Astrocyte (in vitro differentiated cells and primary cell): ENCODE results near the gene TMEM14A. TPM values are rescaled to one million over a fixed set of nuclear protein-coding genes. Genes with fewer than 3 reads are reported as not detected.

Experiments used
- DNase-seq: peaks from one replicate; pipeline ENCODE4 v3.0.0-alpha.2; 2010; ENCODE audit warnings: low read depth
- FAIRE-seq: peaks from 2 replicates; lab custom pipeline; 2011; peaks lifted over from hg19 to GRCh38; lab: Jason Lieb, UNC
- H2AFZ ChIP-seq: 2 replicates; pipeline ENCODE4 v1.6.0; 2012; ENCODE audit warnings: low read depth, low read length, inconsistent platforms
- H3K27ac ChIP-seq: 2 replicates; pipeline ENCODE4 v1.5.1; 2011; ENCODE audit warnings: low read depth, low read length, inconsistent platforms
- H3K27me3 ChIP-seq: 2 replicates; pipeline ENCODE4 v1.6.0; 2011; ENCODE audit warnings: low read length, inconsistent platforms; ENCODE audit not compliant: insufficient read depth
- H3K36me3 ChIP-seq: 2 replicates; pipeline ENCODE4 v1.5.1; 2011; ENCODE audit warnings: low read length, inconsistent platforms; ENCODE audit not compliant: insufficient read depth
- H3K4me1 ChIP-seq: 2 replicates; pipeline ENCODE4 v1.5.1; 2011; ENCODE audit warnings: low read length, inconsistent platforms; ENCODE audit not compliant: insufficient read depth
- H3K4me2 ChIP-seq: 2 replicates; pipeline ENCODE4 v1.6.0; 2012; ENCODE audit warnings: low read length, inconsistent platforms
- H3K4me3 ChIP-seq: 2 replicates; pipeline ENCODE4 v1.5.1; 2011; ENCODE audit warnings: low read depth, mild to moderate bottlenecking, low read length, inconsistent platforms; ENCODE audit not compliant: insufficient read depth
- H3K79me2 ChIP-seq: 2 replicates; pipeline ENCODE4 v1.6.0; 2012; ENCODE audit warnings: mild to moderate bottlenecking, low read length, inconsistent platforms; ENCODE audit not compliant: insufficient read depth
- H3K9ac ChIP-seq: 2 replicates; pipeline ENCODE4 v1.6.0; 2012; ENCODE audit warnings: mild to moderate bottlenecking, low read length, inconsistent platforms
- H3K9me3 ChIP-seq: 2 replicates; pipeline ENCODE4 v1.5.1; 2012; ENCODE audit warnings: low read depth, mild to moderate bottlenecking, low read length, inconsistent platforms; ENCODE audit not compliant: insufficient read depth
- H4K20me1 ChIP-seq: 2 replicates; pipeline ENCODE4 v1.6.0; 2012; ENCODE audit warnings: low read length, inconsistent platforms; ENCODE audit not compliant: insufficient read depth
- H3K27ac Mint-ChIP-seq: one replicate; pipeline ENCODE4 v1.8.0; 2021; ENCODE audit warnings: mild to moderate bottlenecking, mixed read lengths; ENCODE audit not compliant: unreplicated experiment
- H3K27me3 Mint-ChIP-seq: one replicate; pipeline ENCODE4 v1.8.0; 2021; ENCODE audit warnings: low read depth, mixed read lengths; ENCODE audit not compliant: unreplicated experiment
- H3K36me3 Mint-ChIP-seq: one replicate; pipeline ENCODE4 v1.8.0; 2021; ENCODE audit warnings: low read depth, mixed read lengths; ENCODE audit not compliant: unreplicated experiment
- H3K4me1 Mint-ChIP-seq: one replicate; pipeline ENCODE4 v1.8.0; 2021; ENCODE audit warnings: low read depth, mixed read lengths; ENCODE audit not compliant: unreplicated experiment
- H3K4me3 Mint-ChIP-seq: one replicate; pipeline ENCODE4 v1.8.0; 2021; ENCODE audit warnings: mild to moderate bottlenecking, moderate library complexity, mixed read lengths; ENCODE audit not compliant: unreplicated experiment
- H3K9me3 Mint-ChIP-seq: one replicate; pipeline ENCODE4 v1.8.0; 2021; ENCODE audit warnings: mild to moderate bottlenecking, mixed read lengths; ENCODE audit not compliant: unreplicated experiment
- CTCF ChIP-seq: IDR thresholded peaks from 2 replicates; pipeline ENCODE4 v1.5.1; 2011; ENCODE audit warnings: low read depth, mild to moderate bottlenecking, inconsistent platforms, low read length, moderate library complexity; ENCODE audit not compliant: insufficient read depth
- EZH2 ChIP-seq: IDR thresholded peaks from 2 replicates; pipeline ENCODE4 v1.6.1; 2012; ENCODE audit warnings: mild to moderate bottlenecking, low read length, inconsistent platforms; ENCODE audit not compliant: insufficient read depth
- total RNA-seq: library from RNA; stranded (reverse); gene quantifications from 2 replicates; pipeline ENCODE4 v1.2.1, GENCODE V29; 2021

TMEM14A gene
- total RNA-seq, 1 donor from 2014 or later = 29.7 TPM

DNA sequence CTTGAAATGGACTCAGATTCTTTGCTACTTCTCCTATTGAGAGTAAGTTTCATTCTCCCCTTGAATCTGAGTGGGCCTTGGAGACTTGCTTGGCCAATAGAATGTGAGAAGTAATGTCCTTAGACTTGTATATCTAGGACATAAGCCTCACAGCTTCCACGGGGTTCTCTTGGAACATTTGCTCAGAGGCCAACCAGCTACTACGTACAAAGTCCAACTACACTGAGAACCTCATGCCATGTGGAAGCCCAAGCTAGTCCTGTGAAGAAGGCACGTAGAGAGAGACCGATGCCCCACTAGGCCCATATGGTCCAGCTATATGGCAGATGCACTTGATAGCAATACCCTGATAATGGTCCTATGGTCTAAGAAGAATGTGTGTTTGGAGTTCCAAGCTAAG lies 22.9 kb downstream of the TMEM14A start:
- H3K79me2 ChIP-seq = no peaks in the 10 kb centered on the region

GRCh38 chr6:52694404-52694803 lies 23.5 kb downstream of the TMEM14A start:
- FAIRE-seq = no peak
- Histone ChIP-seq H3K9me3 (peaks cover 5% of the 10 kb centered on the region), H3K4me1 (no peaks in the 10 kb centered on the region), H4K20me1 (no peaks in the 10 kb centered on the region), H3K36me3 (no peaks in the 10 kb centered on the region), H3K27me3 (no peaks in the 10 kb centered on the region), H2AFZ (no peak overlapping the region), H3K27ac (no peak overlapping the region), H3K79me2 (no peaks in the 10 kb centered on the region), H3K4me3 (no peak overlapping the region), H3K4me2 (no peak overlapping the region), H3K9ac (no peak overlapping the region)
- DNase-seq = no peak
- no peaks in the 10 kb centered on the region for H3K4me1 Mint-ChIP-seq
- no peak overlapping the region for H3K27ac Mint-ChIP-seq
- TF ChIP-seq CTCF (no peak), EZH2 (no peak)
- peaks cover 4% of the 10 kb centered on the region for H3K27me3 Mint-ChIP-seq
- peaks cover 4% of the 10 kb centered on the region for H3K9me3 Mint-ChIP-seq
- no peak overlapping the region for H3K4me3 Mint-ChIP-seq
- no peaks in the 10 kb centered on the region for H3K36me3 Mint-ChIP-seq

More for the DNA sequence above, 22.9 kb downstream of the TMEM14A start:
- Histone ChIP-seq H3K4me1 (no peaks in the 10 kb centered on the region), H4K20me1 (no peaks in the 10 kb centered on the region), H3K9ac (no peak overlapping the region), H3K4me2 (no peak overlapping the region), H3K27ac (no peak overlapping the region), H3K9me3 (peaks cover 5% of the 10 kb centered on the region), H2AFZ (no peak overlapping the region), H3K4me3 (no peak overlapping the region), H3K27me3 (no peaks in the 10 kb centered on the region), H3K36me3 (no peaks in the 10 kb centered on the region)
- DNase-seq (no peak), FAIRE-seq (no peak)
- H3K4me1 Mint-ChIP-seq = no peaks in the 10 kb centered on the region
- no peak overlapping the region for H3K27ac Mint-ChIP-seq
- H3K36me3 Mint-ChIP-seq = no peaks in the 10 kb centered on the region
- H3K9me3 Mint-ChIP-seq = peaks cover 4% of the 10 kb centered on the region
- H3K4me3 Mint-ChIP-seq = no peak overlapping the region
- TF ChIP-seq CTCF (no peak), EZH2 (no peak)
- peaks cover 4% of the 10 kb centered on the region for H3K27me3 Mint-ChIP-seq

DNA sequence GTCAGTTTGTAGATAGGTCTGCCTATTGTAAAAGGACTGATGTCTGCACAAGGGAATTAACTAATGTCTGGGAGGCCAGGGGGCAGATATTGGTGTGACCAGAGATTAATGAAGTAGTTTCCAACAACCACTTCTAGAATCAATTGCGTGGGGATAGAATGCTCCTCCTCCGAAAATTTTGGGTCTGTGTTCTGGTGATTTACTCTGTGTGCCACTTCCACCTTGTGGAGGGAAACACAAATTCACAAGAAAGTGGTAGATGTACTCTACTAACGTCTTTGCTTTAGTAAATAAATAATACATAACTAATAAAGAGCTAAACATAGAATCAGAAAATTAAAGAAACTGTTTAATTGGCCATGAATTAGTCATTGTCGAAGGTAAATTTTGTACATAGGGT lies 25.5 kb downstream of the TMEM14A start:
- Histone ChIP-seq H3K4me2 (no peak overlapping the region), H3K27ac (no peak overlapping the region), H3K9ac (no peak overlapping the region), H2AFZ (no peak overlapping the region), H4K20me1 (no peaks in the 10 kb centered on the region), H3K4me1 (no peaks in the 10 kb centered on the region), H3K79me2 (no peaks in the 10 kb centered on the region), H3K9me3 (peaks cover 5% of the 10 kb centered on the region), H3K36me3 (no peaks in the 10 kb centered on the region), H3K4me3 (no peak overlapping the region), H3K27me3 (no peaks in the 10 kb centered on the region)
- Mint-ChIP-seq H3K9me3 (peaks cover 4% of the 10 kb centered on the region), H3K4me3 (no peak overlapping the region), H3K36me3 (no peaks in the 10 kb centered on the region), H3K27me3 (no peaks in the 10 kb centered on the region), H3K4me1 (no peaks in the 10 kb centered on the region), H3K27ac (no peak overlapping the region)
- DNase-seq (no peak), FAIRE-seq (no peak)
- TF ChIP-seq CTCF (no peak), EZH2 (no peak)
